Mesothelial cell of epicardium (in vitro differentiated cells): Measurements from ENCODE around the gene PARP2. TPM values are rescaled to one million over a fixed set of nuclear protein-coding genes. Genes with fewer than 3 reads are reported as not detected.

Experiments used
- DNase-seq, 2 experiments: peaks; one replicate each; pipeline ENCODE4 v3.0.0; 2021; ENCODE audit warnings: low spot score in 2 of 2; ENCODE audit not compliant: unreplicated experiment in 2 of 2
- H3K27ac Mint-ChIP-seq: 2 replicates; pipeline ENCODE4 v1.8.0; 2021; ENCODE audit warnings: mixed read lengths
- H3K27me3 Mint-ChIP-seq: 2 replicates; pipeline ENCODE4 v1.8.0; 2021; ENCODE audit warnings: low read depth, mixed read lengths
- H3K36me3 Mint-ChIP-seq: 2 replicates; pipeline ENCODE4 v1.8.0; 2021; ENCODE audit warnings: mixed read lengths
- H3K4me1 Mint-ChIP-seq: 2 replicates; pipeline ENCODE4 v1.8.0; 2021; ENCODE audit warnings: mixed read lengths
- H3K4me3 Mint-ChIP-seq: 2 replicates; pipeline ENCODE4 v1.8.0; 2021; ENCODE audit warnings: mild to moderate bottlenecking, moderate library complexity, mixed read lengths
- H3K9me3 Mint-ChIP-seq: 2 replicates; pipeline ENCODE4 v1.8.0; 2021; ENCODE audit warnings: mixed read lengths
- total RNA-seq: library from RNA; stranded (reverse); gene quantifications from 3 replicates; pipeline ENCODE4 v1.2.1, GENCODE V29; 2021
- TF ChIP-seq, protein P1 (sequence below): fragments of 200-600 bp; sonication (generic); IDR thresholded peaks from one replicate; pipeline ENCODE4 v1.5.0; 2021; ENCODE audit warnings: antibody characterized with exemption; ENCODE audit not compliant: unreplicated experiment

PARP2 gene
- total RNA-seq, 1 donor from 2014 or later, result 40.9 TPM

DNA sequence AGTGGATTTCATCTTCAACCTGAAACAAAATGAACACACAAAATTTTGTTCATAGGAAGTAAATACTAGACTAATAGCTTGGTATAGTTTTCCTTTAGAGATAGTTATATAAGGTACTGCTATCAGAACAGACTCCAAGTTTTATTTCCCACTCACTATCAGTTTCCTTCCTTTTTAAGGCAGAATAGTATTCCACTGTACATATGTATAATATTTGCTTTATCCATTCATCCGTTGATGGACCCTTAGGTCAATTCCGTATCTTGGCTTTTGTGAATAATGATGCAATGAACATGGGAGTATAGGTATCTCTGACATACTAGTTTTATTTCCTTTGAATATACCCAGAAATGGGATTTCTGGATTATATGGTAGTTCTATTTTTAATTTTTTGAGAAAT lies 14.1 kb upstream of the PARP2 start:
- no peak overlapping the region for H3K4me3 Mint-ChIP-seq
- H3K27me3 Mint-ChIP-seq, result no peaks in the 10 kb centered on the region
- no peaks in the 10 kb centered on the region for H3K9me3 Mint-ChIP-seq
- TF ChIP-seq, protein P1, sequence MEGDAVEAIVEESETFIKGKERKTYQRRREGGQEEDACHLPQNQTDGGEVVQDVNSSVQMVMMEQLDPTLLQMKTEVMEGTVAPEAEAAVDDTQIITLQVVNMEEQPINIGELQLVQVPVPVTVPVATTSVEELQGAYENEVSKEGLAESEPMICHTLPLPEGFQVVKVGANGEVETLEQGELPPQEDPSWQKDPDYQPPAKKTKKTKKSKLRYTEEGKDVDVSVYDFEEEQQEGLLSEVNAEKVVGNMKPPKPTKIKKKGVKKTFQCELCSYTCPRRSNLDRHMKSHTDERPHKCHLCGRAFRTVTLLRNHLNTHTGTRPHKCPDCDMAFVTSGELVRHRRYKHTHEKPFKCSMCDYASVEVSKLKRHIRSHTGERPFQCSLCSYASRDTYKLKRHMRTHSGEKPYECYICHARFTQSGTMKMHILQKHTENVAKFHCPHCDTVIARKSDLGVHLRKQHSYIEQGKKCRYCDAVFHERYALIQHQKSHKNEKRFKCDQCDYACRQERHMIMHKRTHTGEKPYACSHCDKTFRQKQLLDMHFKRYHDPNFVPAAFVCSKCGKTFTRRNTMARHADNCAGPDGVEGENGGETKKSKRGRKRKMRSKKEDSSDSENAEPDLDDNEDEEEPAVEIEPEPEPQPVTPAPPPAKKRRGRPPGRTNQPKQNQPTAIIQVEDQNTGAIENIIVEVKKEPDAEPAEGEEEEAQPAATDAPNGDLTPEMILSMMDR, result no peak
- no peak overlapping the region for H3K27ac Mint-ChIP-seq
- no peak for DNase-seq
- H3K36me3 Mint-ChIP-seq, result peaks cover 6% of the 10 kb centered on the region
- peaks cover 25% of the 10 kb centered on the region for H3K4me1 Mint-ChIP-seq

DNA sequence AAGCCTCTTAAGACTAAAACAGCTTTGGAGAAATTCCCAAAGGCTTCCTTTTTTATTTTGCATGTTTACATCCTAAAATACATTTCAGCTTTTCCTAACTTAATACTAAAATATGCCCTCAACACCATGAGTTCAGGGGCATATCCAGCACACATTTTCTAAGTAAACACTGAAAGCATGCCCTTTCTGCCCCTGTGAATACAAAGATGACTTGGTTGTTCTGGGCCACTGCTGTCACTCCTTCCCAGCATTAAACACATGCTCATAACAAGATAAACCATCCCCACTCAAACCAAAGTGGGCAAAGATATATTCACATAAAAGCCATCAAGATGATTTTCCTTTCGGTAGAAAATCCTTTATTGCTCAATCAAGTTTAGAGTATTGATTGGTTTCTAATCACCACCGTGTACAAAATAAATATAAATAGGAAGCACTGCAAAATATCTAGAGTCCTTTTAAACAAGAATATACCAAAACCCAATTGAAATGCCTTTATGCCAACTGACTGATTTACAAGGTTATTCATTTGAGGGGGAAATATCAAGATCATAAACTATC lies 12.3 kb upstream of the PARP2 start:
- peak overlapping the region; percentile 36 for H3K4me3 Mint-ChIP-seq
- DNase-seq, result no peak
- no peaks in the 10 kb centered on the region for H3K9me3 Mint-ChIP-seq
- peaks cover 25% of the 10 kb centered on the region for H3K4me1 Mint-ChIP-seq
- H3K27ac Mint-ChIP-seq, result peak overlapping the region; percentile 34
- TF ChIP-seq, protein P1, result no peak
- peaks cover 2% of the 10 kb centered on the region for H3K36me3 Mint-ChIP-seq
- H3K27me3 Mint-ChIP-seq, result no peaks in the 10 kb centered on the region

DNA sequence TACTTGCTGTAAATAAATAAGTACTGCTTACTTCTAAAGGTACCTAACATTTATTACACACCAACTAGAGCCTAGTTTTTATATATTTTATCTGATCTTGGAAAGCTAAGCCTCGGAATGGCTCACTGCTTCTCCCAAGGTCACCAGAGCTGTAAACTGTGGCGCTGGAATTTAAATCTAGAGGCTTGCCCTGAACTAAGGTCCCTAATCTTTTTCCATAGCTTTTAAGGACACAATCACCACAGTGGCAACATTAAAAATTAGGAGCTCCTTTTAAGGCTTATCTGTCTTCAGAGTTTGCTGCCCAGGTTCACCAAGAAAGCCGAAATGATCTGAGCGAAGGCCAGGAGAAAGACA lies 11.0 kb upstream of the PARP2 start:
- Mint-ChIP-seq H3K27ac (peak overlapping the region; percentile 99), H3K4me1 (peaks cover 24% of the 10 kb centered on the region), H3K4me3 (peak overlapping the region; percentile 93), H3K27me3 (no peaks in the 10 kb centered on the region), H3K36me3 (peaks cover 2% of the 10 kb centered on the region), H3K9me3 (no peaks in the 10 kb centered on the region)
- no peak for DNase-seq
- TF ChIP-seq, protein P1, result no peak

DNA sequence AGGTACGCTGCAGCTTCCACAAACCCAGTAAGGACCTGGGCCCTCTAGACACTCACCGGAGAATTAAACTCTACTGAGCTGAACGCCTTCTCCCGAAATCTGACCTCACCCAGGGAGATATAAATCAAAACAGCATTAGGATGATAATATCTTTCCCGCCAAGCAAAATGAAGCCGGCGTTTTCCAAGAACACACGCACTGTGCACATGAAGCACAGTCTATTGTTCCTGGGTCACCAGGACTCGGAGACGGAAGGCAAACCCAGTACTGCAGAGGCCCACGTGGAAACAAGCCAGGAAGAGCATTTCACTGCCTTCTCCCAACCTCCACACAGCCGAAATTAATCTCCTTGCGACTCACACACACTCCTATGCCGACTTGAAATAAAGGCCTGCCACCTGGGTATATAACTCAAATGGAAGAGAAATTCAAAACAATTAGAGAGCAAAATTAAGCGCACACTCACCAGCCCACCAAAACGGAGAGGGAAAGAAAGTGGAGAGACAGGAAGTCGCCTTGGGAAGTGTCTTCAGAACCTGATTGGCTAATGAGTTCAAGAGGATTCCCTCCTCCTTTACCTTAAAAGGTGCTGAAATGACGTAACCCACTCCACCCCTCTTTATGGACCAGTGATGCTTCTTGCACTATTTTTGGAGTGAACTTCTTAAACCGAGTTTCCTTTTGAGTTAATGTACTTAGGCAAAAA lies 10.5 kb upstream of the PARP2 start, which contains the start of gene CCNB1IP1:
TSS of gene CCNB1IP1 (minus strand) at position 492 of the 706 bp plus-strand sequence. CDS start 16,756 bp downstream, outside the sequence.
- DNase-seq, result peak in 1 of 2 experiments; percentile 54
- TF ChIP-seq, protein P1, result no peak
- peaks cover 21% of the 10 kb centered on the region for H3K4me1 Mint-ChIP-seq
- H3K36me3 Mint-ChIP-seq, result peaks cover 2% of the 10 kb centered on the region
- H3K4me3 Mint-ChIP-seq, result peak within 1 kb of the TSS; percentile 93
- no peaks in the 10 kb centered on the region for H3K27me3 Mint-ChIP-seq
- no peaks in the 10 kb centered on the region for H3K9me3 Mint-ChIP-seq
- peak within 1 kb of the TSS; percentile 99 for H3K27ac Mint-ChIP-seq

DNA sequence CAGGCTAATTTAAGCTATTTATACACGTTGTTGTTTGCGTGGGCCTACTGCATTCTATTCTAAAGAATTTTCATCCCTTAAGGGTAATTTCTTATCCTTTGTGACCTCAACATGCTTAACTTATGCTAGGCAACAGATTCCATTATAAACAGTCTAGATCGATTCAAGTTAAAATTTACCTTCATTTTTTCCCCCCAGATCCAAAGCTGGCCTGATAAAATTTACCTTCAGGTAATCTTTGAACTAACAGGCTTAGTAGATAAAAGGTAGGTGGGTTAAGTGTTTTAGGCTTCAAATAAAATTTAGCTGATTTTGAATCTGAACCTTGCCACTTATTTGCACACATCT lies 10.0 kb upstream of the PARP2 start:
- H3K4me1 Mint-ChIP-seq, result peaks cover 21% of the 10 kb centered on the region
- peak overlapping the region; percentile 93 for H3K4me3 Mint-ChIP-seq
- H3K9me3 Mint-ChIP-seq, result no peaks in the 10 kb centered on the region
- peak overlapping the region; percentile 99 for H3K27ac Mint-ChIP-seq
- peaks cover 2% of the 10 kb centered on the region for H3K36me3 Mint-ChIP-seq
- TF ChIP-seq, protein P1, result no peak
- DNase-seq, result no peak
- no peaks in the 10 kb centered on the region for H3K27me3 Mint-ChIP-seq
